Measurements from ENCODE around the gene SLC2A6.

GRCh38 chr9:133490201-133490681, 11.3 kb upstream of the SLC2A6 start:
- TF ChIP-seq, protein P1, sequence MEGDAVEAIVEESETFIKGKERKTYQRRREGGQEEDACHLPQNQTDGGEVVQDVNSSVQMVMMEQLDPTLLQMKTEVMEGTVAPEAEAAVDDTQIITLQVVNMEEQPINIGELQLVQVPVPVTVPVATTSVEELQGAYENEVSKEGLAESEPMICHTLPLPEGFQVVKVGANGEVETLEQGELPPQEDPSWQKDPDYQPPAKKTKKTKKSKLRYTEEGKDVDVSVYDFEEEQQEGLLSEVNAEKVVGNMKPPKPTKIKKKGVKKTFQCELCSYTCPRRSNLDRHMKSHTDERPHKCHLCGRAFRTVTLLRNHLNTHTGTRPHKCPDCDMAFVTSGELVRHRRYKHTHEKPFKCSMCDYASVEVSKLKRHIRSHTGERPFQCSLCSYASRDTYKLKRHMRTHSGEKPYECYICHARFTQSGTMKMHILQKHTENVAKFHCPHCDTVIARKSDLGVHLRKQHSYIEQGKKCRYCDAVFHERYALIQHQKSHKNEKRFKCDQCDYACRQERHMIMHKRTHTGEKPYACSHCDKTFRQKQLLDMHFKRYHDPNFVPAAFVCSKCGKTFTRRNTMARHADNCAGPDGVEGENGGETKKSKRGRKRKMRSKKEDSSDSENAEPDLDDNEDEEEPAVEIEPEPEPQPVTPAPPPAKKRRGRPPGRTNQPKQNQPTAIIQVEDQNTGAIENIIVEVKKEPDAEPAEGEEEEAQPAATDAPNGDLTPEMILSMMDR (IDR thresholded peaks at IDR 0.05; ENCODE audit: insufficient read depth, low read depth, low read length), result no peak
- no peak for TF ChIP-seq EZH2 (IDR thresholded peaks at IDR 0.05; ENCODE audit: insufficient read depth, low read length)

Data from astrocyte (in vitro differentiated cells and primary cell).